HEK293 (cell line): ENCODE results near the gene NAT10.

Experiments used
- CTCF ChIA-PET: fragments of 350-600 bp; formaldehyde crosslinking; extraction: SDS; loops from one replicate; lab custom pipeline; 2021; ENCODE audit warnings: antibody characterized with exemption; lab: Yijun Ruan, JAX
- POLR2A ChIA-PET: fragments of 300-600 bp; formaldehyde crosslinking; extraction: SDS; loops from one replicate; lab custom pipeline; 2020; ENCODE audit warnings: antibody characterized with exemption, inconsistent platforms; lab: Yijun Ruan, JAX
- H3K27ac ChIP-seq: fragments of 200-500 bp; sonication (Bioruptor generic); 2 replicates; pipeline ENCODE4 v1.5.1; 2014; ENCODE audit warnings: low read depth, low read length, control low read depth, inconsistent platforms; ENCODE audit errors: extremely low read depth
- H3K36me3 ChIP-seq, 2 experiments: fragments of 200-500 bp in 1 of 2; sonication (Bioruptor generic) in 1 of 2; 1 replicate in 1 of 2; 2 replicates in 1 of 2; pipeline ENCODE4 v1.5.1; 2014 to 2017; ENCODE audit warnings: inconsistent platforms in 2 of 2, low read length in 2 of 2; ENCODE audit not compliant: control insufficient read depth in 2 of 2, insufficient read depth in 1 of 2
- H3K4me1 ChIP-seq: fragments of 200-500 bp; sonication (Bioruptor generic); 2 replicates; pipeline ENCODE4 v1.5.1; 2014; ENCODE audit warnings: mild to moderate bottlenecking, low read length, inconsistent platforms; ENCODE audit not compliant: control insufficient read depth, insufficient read depth
- H3K4me3 ChIP-seq: 2 replicates; pipeline ENCODE4 v1.5.1; 2011; ENCODE audit warnings: low read depth, mild to moderate bottlenecking, control low read depth, low read length, moderate library complexity
- H3K9me3 ChIP-seq: fragments of 200-500 bp; sonication (Bioruptor generic); 2 replicates; pipeline ENCODE4 v1.5.1; 2014; ENCODE audit warnings: low read depth, low read length, inconsistent platforms; ENCODE audit not compliant: control insufficient read depth, insufficient read depth
- IKZF3 ChIP-seq: fragments of 450-650 bp; IDR thresholded peaks from 2 replicates; pipeline ENCODE4 v1.5.0; 2018; ENCODE audit warnings: missing biosample characterization, mild to moderate bottlenecking, missing genetic modification characterization, moderate library complexity
- ZFP69B ChIP-seq: fragments of 450-650 bp; formaldehyde crosslinking; IDR thresholded peaks from 2 replicates; pipeline ENCODE4 v1.5.1; 2016; ENCODE audit warnings: missing biosample characterization, missing genetic modification characterization
- ZNF146 ChIP-seq: fragments of 450-650 bp; formaldehyde crosslinking; IDR thresholded peaks from 2 replicates; pipeline ENCODE4 v1.5.1; 2016; ENCODE audit warnings: missing biosample characterization, missing genetic modification characterization
- ZNF175 ChIP-seq: fragments of 450-650 bp; formaldehyde crosslinking; IDR thresholded peaks from 2 replicates; pipeline ENCODE4 v1.5.1; 2016; ENCODE audit warnings: missing biosample characterization, missing genetic modification characterization
- ZNF2 ChIP-seq: fragments of 450-650 bp; formaldehyde crosslinking; IDR thresholded peaks from 2 replicates; pipeline ENCODE4 v1.5.1; 2016; ENCODE audit warnings: missing biosample characterization, missing genetic modification characterization
- ZNF202 ChIP-seq: fragments of 450-650 bp; formaldehyde crosslinking; IDR thresholded peaks from 2 replicates; pipeline ENCODE4 v1.5.1; 2016; ENCODE audit warnings: missing biosample characterization, missing genetic modification characterization, borderline replicate concordance
- ZNF23 ChIP-seq: fragments of 450-650 bp; formaldehyde crosslinking; IDR thresholded peaks from 2 replicates; pipeline ENCODE4 v1.5.1; 2016; ENCODE audit warnings: missing biosample characterization, missing genetic modification characterization, borderline replicate concordance
- ZNF239 ChIP-seq: fragments of 450-650 bp; formaldehyde crosslinking; IDR thresholded peaks from 2 replicates; pipeline ENCODE4 v1.5.1; 2016; ENCODE audit warnings: missing biosample characterization, missing genetic modification characterization
- ZNF248 ChIP-seq: fragments of 450-650 bp; formaldehyde crosslinking; IDR thresholded peaks from 2 replicates; pipeline ENCODE4 v1.5.1; 2017; ENCODE audit warnings: missing biosample characterization, missing genetic modification characterization
- ZNF335 ChIP-seq: fragments of 450-650 bp; formaldehyde crosslinking; conservative IDR thresholded peaks from 2 replicates; pipeline ENCODE4 v1.5.1; 2016; ENCODE audit warnings: missing biosample characterization, missing genetic modification characterization
- ZNF354C ChIP-seq: fragments of 450-650 bp; formaldehyde crosslinking; IDR thresholded peaks from 2 replicates; pipeline ENCODE4 v1.5.1; 2016; ENCODE audit warnings: missing biosample characterization, missing genetic modification characterization, low read depth, borderline replicate concordance
- ZNF488 ChIP-seq: fragments of 450-650 bp; formaldehyde crosslinking; IDR thresholded peaks from 2 replicates; pipeline ENCODE4 v1.5.1; 2016; ENCODE audit warnings: missing biosample characterization, missing genetic modification characterization
- ZNF501 ChIP-seq: fragments of 450-650 bp; formaldehyde crosslinking; IDR thresholded peaks from 2 replicates; pipeline ENCODE4 v1.5.1; 2016; ENCODE audit warnings: missing biosample characterization, missing genetic modification characterization
- ZNF544 ChIP-seq: fragments of 450-650 bp; formaldehyde crosslinking; IDR thresholded peaks from 2 replicates; pipeline ENCODE4 v1.5.0; 2017; ENCODE audit warnings: missing biosample characterization, missing genetic modification characterization
- ZNF660 ChIP-seq: fragments of 450-650 bp; IDR thresholded peaks from 2 replicates; pipeline ENCODE4 v1.5.1; 2018; ENCODE audit warnings: missing biosample characterization, mild to moderate bottlenecking, missing genetic modification characterization
- TF ChIP-seq, protein P1 (sequence below): fragments of 450-650 bp; formaldehyde crosslinking; IDR thresholded peaks from 2 replicates; pipeline ENCODE4 v1.5.1; 2016; ENCODE audit warnings: missing biosample characterization, missing genetic modification characterization
- TF ChIP-seq, protein P2 (sequence below): fragments of 450-650 bp; formaldehyde crosslinking; IDR thresholded peaks from 2 replicates; pipeline ENCODE4 v1.5.1; 2016; ENCODE audit warnings: missing biosample characterization, missing genetic modification characterization

The NAT10 gene

DNA sequence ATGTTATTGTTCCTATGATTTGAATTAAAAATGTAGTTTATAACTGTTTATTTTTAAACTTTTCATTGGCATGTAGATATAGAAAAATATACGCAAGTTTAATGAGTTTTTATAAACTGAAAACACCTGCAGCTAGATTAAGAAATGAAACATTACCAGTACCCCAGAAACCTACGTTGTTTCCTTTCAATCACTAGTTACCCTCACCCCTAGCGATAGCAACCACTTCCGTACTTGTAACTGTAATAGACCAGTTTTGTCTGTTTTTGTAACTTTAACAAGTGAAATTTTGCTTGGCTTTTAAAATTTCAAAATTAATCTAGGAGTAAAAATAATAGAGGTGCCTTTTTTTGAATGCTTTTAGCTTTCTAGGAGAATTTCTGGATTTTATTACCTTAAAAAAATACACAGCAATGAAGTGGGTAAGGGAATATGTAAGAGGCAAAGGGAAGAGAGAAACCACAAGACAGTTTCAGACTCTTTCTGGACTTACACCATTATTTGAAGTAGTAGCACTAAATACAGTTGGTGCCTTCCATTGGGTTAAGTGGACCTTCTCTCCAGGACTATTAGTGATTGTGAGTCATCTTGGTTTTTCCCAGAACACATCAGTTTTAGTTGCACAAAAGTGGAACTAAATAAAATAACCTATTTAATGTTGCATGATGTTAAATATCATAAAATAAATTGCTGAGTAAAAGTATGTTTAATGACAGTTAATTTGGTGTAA lies 18.7 kb upstream of the NAT10 start:
- Histone ChIP-seq H3K9me3 (no peaks in the 10 kb centered on the region), H3K27ac (no peak overlapping the region), H3K4me3 (no peak overlapping the region), H3K36me3 (peaks cover 64 to 98% of the 10 kb centered on the region in 2 experiments), H3K4me1 (no peaks in the 10 kb centered on the region)
- ChIA-PET POLR2A (no interaction called here), CTCF (no interaction called here)
- TF ChIP-seq ZNF175 (tag by site-specific recombination) (no peak), ZNF2 (tag by site-specific recombination) (no peak), ZNF146 (tag by site-specific recombination) (no peak), ZNF488 (tag by site-specific recombination) (no peak), ZNF202 (tag by site-specific recombination) (no peak), ZNF660 (no peak), ZNF544 (tag by site-specific recombination) (no peak), ZNF239 (tag by site-specific recombination) (no peak), ZNF335 (tag by site-specific recombination) (no peak), ZNF23 (tag by site-specific recombination) (no peak), ZNF248 (tag by site-specific recombination) (no peak), ZNF501 (tag by site-specific recombination) (no peak), ZNF354C (tag by site-specific recombination) (no peak)
- TF ChIP-seq, protein P1, sequence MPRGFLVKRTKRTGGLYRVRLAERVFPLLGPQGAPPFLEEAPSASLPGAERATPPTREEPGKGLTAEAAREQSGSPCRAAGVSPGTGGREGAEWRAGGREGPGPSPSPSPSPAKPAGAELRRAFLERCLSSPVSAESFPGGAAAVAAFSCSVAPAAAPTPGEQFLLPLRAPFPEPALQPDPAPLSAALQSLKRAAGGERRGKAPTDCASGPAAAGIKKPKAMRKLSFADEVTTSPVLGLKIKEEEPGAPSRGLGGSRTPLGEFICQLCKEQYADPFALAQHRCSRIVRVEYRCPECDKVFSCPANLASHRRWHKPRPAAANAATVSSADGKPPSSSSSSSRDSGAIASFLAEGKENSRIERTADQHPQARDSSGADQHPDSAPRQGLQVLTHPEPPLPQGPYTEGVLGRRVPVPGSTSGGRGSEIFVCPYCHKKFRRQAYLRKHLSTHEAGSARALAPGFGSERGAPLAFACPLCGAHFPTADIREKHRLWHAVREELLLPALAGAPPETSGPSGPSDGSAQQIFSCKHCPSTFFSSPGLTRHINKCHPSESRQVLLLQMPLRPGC (tag by site-specific recombination): no peak
- TF ChIP-seq, protein P2, sequence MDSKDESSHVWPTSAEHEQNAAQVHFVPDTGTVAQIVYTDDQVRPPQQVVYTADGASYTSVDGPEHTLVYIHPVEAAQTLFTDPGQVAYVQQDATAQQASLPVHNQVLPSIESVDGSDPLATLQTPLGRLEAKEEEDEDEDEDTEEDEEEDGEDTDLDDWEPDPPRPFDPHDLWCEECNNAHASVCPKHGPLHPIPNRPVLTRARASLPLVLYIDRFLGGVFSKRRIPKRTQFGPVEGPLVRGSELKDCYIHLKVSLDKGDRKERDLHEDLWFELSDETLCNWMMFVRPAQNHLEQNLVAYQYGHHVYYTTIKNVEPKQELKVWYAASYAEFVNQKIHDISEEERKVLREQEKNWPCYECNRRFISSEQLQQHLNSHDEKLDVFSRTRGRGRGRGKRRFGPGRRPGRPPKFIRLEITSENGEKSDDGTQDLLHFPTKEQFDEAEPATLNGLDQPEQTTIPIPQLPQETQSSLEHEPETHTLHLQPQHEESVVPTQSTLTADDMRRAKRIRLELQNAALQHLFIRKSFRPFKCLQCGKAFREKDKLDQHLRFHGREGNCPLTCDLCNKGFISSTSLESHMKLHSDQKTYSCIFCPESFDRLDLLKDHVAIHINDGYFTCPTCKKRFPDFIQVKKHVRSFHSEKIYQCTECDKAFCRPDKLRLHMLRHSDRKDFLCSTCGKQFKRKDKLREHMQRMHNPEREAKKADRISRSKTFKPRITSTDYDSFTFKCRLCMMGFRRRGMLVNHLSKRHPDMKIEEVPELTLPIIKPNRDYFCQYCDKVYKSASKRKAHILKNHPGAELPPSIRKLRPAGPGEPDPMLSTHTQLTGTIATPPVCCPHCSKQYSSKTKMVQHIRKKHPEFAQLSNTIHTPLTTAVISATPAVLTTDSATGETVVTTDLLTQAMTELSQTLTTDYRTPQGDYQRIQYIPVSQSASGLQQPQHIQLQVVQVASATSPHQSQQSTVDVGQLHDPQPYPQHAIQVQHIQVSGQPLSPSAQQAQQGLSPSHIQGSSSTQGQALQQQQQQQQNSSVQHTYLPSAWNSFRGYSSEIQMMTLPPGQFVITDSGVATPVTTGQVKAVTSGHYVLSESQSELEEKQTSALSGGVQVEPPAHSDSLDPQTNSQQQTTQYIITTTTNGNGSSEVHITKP (tag by site-specific recombination): no peak

GRCh38 chr11:34091825-34092224 lies 13.6 kb upstream of the NAT10 start:
- Histone ChIP-seq H3K4me1 (no peaks in the 10 kb centered on the region), H3K4me3 (no peak overlapping the region), H3K27ac (no peak overlapping the region), H3K9me3 (no peaks in the 10 kb centered on the region), H3K36me3 (peaks cover 66 to 98% of the 10 kb centered on the region in 2 experiments)
- TF ChIP-seq IKZF3 (no peak), ZFP69B (tag by site-specific recombination) (no peak)
- ChIA-PET POLR2A (no interaction called here), CTCF (no interaction called here)
